Liver (tissue), 9 donors: ENCODE results near the gene KCNIP4. TPM values are rescaled to one million over a fixed set of nuclear protein-coding genes. Genes with fewer than 3 reads are reported as not detected.

Source experiments
- DNase-seq: peaks from one replicate; pipeline ENCODE4 v3.0.0-alpha.2; 2017; ENCODE audit warnings: low spot score
- H3K27ac ChIP-seq, 2 donors: one replicate each; pipeline ENCODE4 v1.7.0; 2013; ENCODE audit warnings: inconsistent platforms in 2 of 2, low read length in 2 of 2, control low read depth in 1 of 2, low read depth in 1 of 2, mild to moderate bottlenecking in 1 of 2
- H3K27me3 ChIP-seq, 4 donors: one replicate each; pipeline versions ENCODE4 v1.6.1 to v1.7.0; 2013; ENCODE audit warnings: low read length in 3 of 4, inconsistent platforms in 1 of 4, mild to moderate bottlenecking in 1 of 4, moderate library complexity in 1 of 4; ENCODE audit not compliant: control insufficient read depth in 4 of 4, insufficient read depth in 4 of 4
- H3K36me3 ChIP-seq, 4 donors: one replicate each; pipeline versions ENCODE4 v1.6.1 to v1.7.0; 2013; ENCODE audit warnings: low read length in 3 of 4, mild to moderate bottlenecking in 3 of 4, low read depth in 1 of 4, moderate library complexity in 1 of 4; ENCODE audit not compliant: control insufficient read depth in 4 of 4, insufficient read depth in 3 of 4
- H3K4me1 ChIP-seq, 4 donors: one replicate each; pipeline versions ENCODE4 v1.6.1 to v1.7.0; 2013; ENCODE audit warnings: low read length in 3 of 4, mild to moderate bottlenecking in 3 of 4, moderate library complexity in 1 of 4; ENCODE audit not compliant: control insufficient read depth in 4 of 4, insufficient read depth in 4 of 4
- H3K4me3 ChIP-seq, 3 donors: one replicate each; pipeline versions ENCODE4 v1.6.1 to v1.7.0; 2013; ENCODE audit warnings: low read length in 3 of 3, control low read depth in 1 of 3, low read depth in 1 of 3, mild to moderate bottlenecking in 1 of 3
- H3K9ac ChIP-seq, 2 donors: one replicate each; pipeline ENCODE4 v1.7.0; 2013; ENCODE audit warnings: low read length in 2 of 2, mild to moderate bottlenecking in 2 of 2, moderate library complexity in 2 of 2, control low read depth in 1 of 2, low read depth in 1 of 2
- H3K9me3 ChIP-seq, 4 donors: one replicate each; pipeline versions ENCODE4 v1.6.1 to v1.7.0; 2013; ENCODE audit warnings: low read length in 3 of 4; ENCODE audit not compliant: control insufficient read depth in 4 of 4
- ATF3 ChIP-seq: IDR thresholded peaks from 2 replicates; pipeline ENCODE4 v1.6.1; 2016; ENCODE audit warnings: antibody characterized with exemption
- CTCF ChIP-seq: fragments of 150-350 bp; IDR thresholded peaks from 2 replicates; pipeline ENCODE4 v1.5.1; 2017; ENCODE audit warnings: improper control_type of control experiment, low read depth, low read length; ENCODE audit not compliant: missing input control
- EGR1 ChIP-seq, 2 donors: IDR thresholded peaks; 2 replicates each; pipeline ENCODE4 v1.6.1; 2016 to 2018; ENCODE audit warnings: antibody characterized with exemption in 2 of 2, low read depth in 2 of 2
- FOXA2 ChIP-seq: IDR thresholded peaks from 2 replicates; pipeline ENCODE4 v1.6.1; 2016; ENCODE audit warnings: antibody characterized with exemption
- HNF4A ChIP-seq, 2 donors: conservative IDR thresholded peaks; 2 replicates each; pipeline ENCODE4 v1.6.1; 2016; ENCODE audit warnings: antibody characterized with exemption in 2 of 2, mild to moderate bottlenecking in 2 of 2
- HNF4G ChIP-seq: IDR thresholded peaks from 2 replicates; pipeline ENCODE4 v1.6.1; 2016; ENCODE audit warnings: antibody characterized with exemption
- JUND ChIP-seq, 2 donors: IDR thresholded peaks; 2 replicates each; pipeline ENCODE4 v1.6.1; 2016; ENCODE audit warnings: antibody characterized with exemption in 2 of 2
- MAX ChIP-seq: IDR thresholded peaks from 2 replicates; pipeline ENCODE4 v1.6.1; 2016; ENCODE audit warnings: antibody characterized with exemption
- RAD21 ChIP-seq, 2 donors: IDR thresholded peaks; 2 replicates each; pipeline ENCODE4 v1.6.1; 2016; ENCODE audit warnings: antibody characterized with exemption in 2 of 2, mild to moderate bottlenecking in 2 of 2
- REST ChIP-seq: IDR thresholded peaks from 2 replicates; pipeline ENCODE4 v1.6.1; 2016; ENCODE audit warnings: antibody characterized with exemption, mild to moderate bottlenecking
- RXRA ChIP-seq, 2 donors: IDR thresholded peaks; 2 replicates each; pipeline ENCODE4 v1.6.1; 2017 to 2018; ENCODE audit warnings: antibody characterized with exemption in 2 of 2, mild to moderate bottlenecking in 1 of 2
- SP1 ChIP-seq: IDR thresholded peaks from 2 replicates; pipeline ENCODE4 v1.6.1; 2018; ENCODE audit warnings: antibody characterized with exemption, mild to moderate bottlenecking
- TAF1 ChIP-seq: conservative IDR thresholded peaks from 2 replicates; pipeline ENCODE4 v1.6.1; 2016; ENCODE audit warnings: antibody characterized with exemption, mild to moderate bottlenecking
- YY1 ChIP-seq: IDR thresholded peaks from 2 replicates; pipeline ENCODE4 v1.6.1; 2016; ENCODE audit warnings: antibody characterized with exemption, mild to moderate bottlenecking
- WGBS: extraction: QIAGEN DNeasy Blood & Tissue Kit; methylation state at CpG from one replicate; pipeline ENCODE4 v1.1.7; 2013; 5-methylcytosine and 5-hydroxymethylcytosine counted together
- polyA plus RNA-seq, 2 donors: library from polyadenylated mRNA; stranded (reverse) in 1 of 2; unstranded in 1 of 2; fragments of 200-250 nt in 1 of 2; fragments of >200 nt in 1 of 2; fragmentation: Nextera tagmentation in 1 of 2; extraction: Ambion mirVana in 1 of 2; gene quantifications; one replicate each; pipeline versions ENCODE4 v1.2.1 to v1.2.3, GENCODE V29; 2013 to 2015
- total RNA-seq, 2 donors: library from RNA; depleted of rRNA; stranded (reverse); fragments of >200 nt; gene quantifications; one replicate each; pipeline ENCODE4 v1.2.3, GENCODE V29; 2014
- donor health status: healthy.
- donor health status: healthy.
- donor health status: healthy.
- donor health status: healthy.
- donor health status: healthy.

The KCNIP4 gene
- total and polyA plus RNA-seq, 4 donors = 0.08 to 0.14 TPM; not detected in 2

GRCh38 chr4:20680736-20681135, 1267.8 kb downstream of the KCNIP4 start (continued):
- TF ChIP-seq EGR1 (IDR thresholded peaks at IDR 0.05; ENCODE audit: low read depth in 2 of 2) = no peak
- TF ChIP-seq YY1 = no peak

GRCh38 chr4:20679951-20680350, 1268.6 kb downstream of the KCNIP4 start:
- H3K9ac ChIP-seq = no peak overlapping the region
- H3K27ac ChIP-seq = no peak overlapping the region
- peaks cover 0 to 5% (median 0%) of the 10 kb centered on the region in 4 donors for H3K4me1 ChIP-seq
- 46% methylated on average over 1 of the region's 1 CpG for WGBS
- H3K4me3 ChIP-seq = no peak overlapping the region
- H3K27me3 ChIP-seq = peaks cover 0 to 3% (median 2%) of the 10 kb centered on the region in 4 donors
- H3K36me3 ChIP-seq = no peaks in the 10 kb centered on the region
- no peak for TF ChIP-seq RXRA (IDR thresholded peaks at IDR 0.05)
- no peak for TF ChIP-seq HNF4A (conservative IDR thresholded peaks at IDR 0.05)
- TF ChIP-seq CTCF = no peak
- TF ChIP-seq MAX = no peak
- no peak for TF ChIP-seq JUND (IDR thresholded peaks at IDR 0.05)
- no peak for TF ChIP-seq SP1
- no peak for TF ChIP-seq ATF3
- no peak for TF ChIP-seq FOXA2
- TF ChIP-seq EGR1 (IDR thresholded peaks at IDR 0.05; ENCODE audit: low read depth in 2 of 2) = no peak
- TF ChIP-seq REST = no peak
- no peak for TF ChIP-seq HNF4G
- TF ChIP-seq RAD21 (IDR thresholded peaks at IDR 0.05) = no peak
- TF ChIP-seq TAF1 = no peak
- H3K9me3 ChIP-seq = no peaks in the 10 kb centered on the region
- DNase-seq = no peak
